Psoas muscle (tissue), 8 donors: Measurements from ENCODE around the gene C2orf15. TPM values are rescaled to one million over a fixed set of nuclear protein-coding genes. Genes with fewer than 3 reads are reported as not detected.
"Not testable (repeated sequence)": the region's sequence is repeated elsewhere in the genome, so short reads cannot be mapped to it uniquely, and the experiment has no call there.

Experiments
- ATAC-seq, 4 donors: fragments of 200-7000 bp; cut with Tn5 transposase; one replicate each; pipeline ENCODE4 v1.9.1; 2020; ENCODE audit warnings: moderate library complexity in 3 of 4, mild to moderate bottlenecking in 2 of 4
- DNase-seq, 2 donors: peaks; one replicate each; pipeline ENCODE4 v3.0.0-alpha.2; 2020
- H3K27ac ChIP-seq: fragments of 200-600 bp; one replicate; pipeline ENCODE4 v1.8.0; 2022
- H3K27me3 ChIP-seq, 3 donors: fragments of 200-600 bp in 1 of 3; one replicate each; pipeline versions ENCODE4 v1.6.1 to v1.8.0; 2013 to 2022; ENCODE audit warnings: low read length in 2 of 3, mild to moderate bottlenecking in 2 of 3, moderate library complexity in 1 of 3; ENCODE audit not compliant: insufficient read depth in 3 of 3
- H3K36me3 ChIP-seq, 2 donors: fragments of 200-600 bp in 1 of 2; one replicate each; pipeline versions ENCODE4 v1.6.1 to v1.8.0; 2013 to 2022; ENCODE audit warnings: low read depth in 1 of 2, mild to moderate bottlenecking in 1 of 2, moderate library complexity in 1 of 2; ENCODE audit not compliant: insufficient read depth in 1 of 2
- H3K4me1 ChIP-seq: fragments of 200-600 bp; one replicate; pipeline ENCODE4 v1.8.0; 2022
- H3K4me3 ChIP-seq: fragments of 200-600 bp; one replicate; pipeline ENCODE4 v1.8.0; 2022; ENCODE audit warnings: mild to moderate bottlenecking
- H3K9me3 ChIP-seq: fragments of 200-600 bp; one replicate; pipeline ENCODE4 v1.8.0; 2022
- WGBS, 3 donors: extraction: QIAGEN DNeasy Blood & Tissue Kit; methylation state at CpG; one replicate each; pipeline versions ENCODE4 v1.1.6 to v1.1.7; 2013; 5-methylcytosine and 5-hydroxymethylcytosine counted together
- intact Hi-C, 2 donors: fragments of 100-400 bp; cut with DNase I; formaldehyde crosslinking; loops; one replicate each; pipeline versions ENCODE4 v1.11.0 to v1.14.2; 2022
- polyA plus RNA-seq, 3 donors: library from polyadenylated mRNA; stranded (reverse); fragments of 200-250 nt; gene quantifications; one replicate each; pipeline ENCODE4 v1.2.3, GENCODE V29; 2013
- total RNA-seq, 4 donors: library from RNA; stranded (reverse); fragmentation: NEBNext Ultra II Directional in 2 of 4; extraction: Animal tissue kit (Norgen Biotek cat#: 25700) in 2 of 4; gene quantifications; one replicate each; pipeline versions ENCODE4 v1.2.1 to v1.2.4, GENCODE V29; 2021 to 2023
- TF ChIP-seq, protein P1 (sequence below): fragments of 200-600 bp; IDR thresholded peaks from one replicate; pipeline ENCODE4 v1.8.0; 2022; ENCODE audit warnings: antibody characterized with exemption
- donor health status: healthy with polysubstance abuse.
- donor health status: DM: no; HTN: no; CAD: no; lungs with moderate emphysema.
- donor health status: Bipolar disorder and iron deficiency.
- donor health status: healthy.
- donor health status: DM: yes; HTN: yes; CAD: no.
- donor health status: DM: no; HTN: no; CAD: no.
- donor health status: DM: no; HTN: no; CAD: no.
- donor health status: DM: yes; HTN: yes; CAD: no.

C2orf15 gene
- total and polyA plus RNA-seq, 7 donors: 0.05 to 0.16 TPM; not detected in 5

GRCh38 chr2:99106913-99107312 is 34.6 kb upstream of the C2orf15 start:
- TF ChIP-seq, protein P1, sequence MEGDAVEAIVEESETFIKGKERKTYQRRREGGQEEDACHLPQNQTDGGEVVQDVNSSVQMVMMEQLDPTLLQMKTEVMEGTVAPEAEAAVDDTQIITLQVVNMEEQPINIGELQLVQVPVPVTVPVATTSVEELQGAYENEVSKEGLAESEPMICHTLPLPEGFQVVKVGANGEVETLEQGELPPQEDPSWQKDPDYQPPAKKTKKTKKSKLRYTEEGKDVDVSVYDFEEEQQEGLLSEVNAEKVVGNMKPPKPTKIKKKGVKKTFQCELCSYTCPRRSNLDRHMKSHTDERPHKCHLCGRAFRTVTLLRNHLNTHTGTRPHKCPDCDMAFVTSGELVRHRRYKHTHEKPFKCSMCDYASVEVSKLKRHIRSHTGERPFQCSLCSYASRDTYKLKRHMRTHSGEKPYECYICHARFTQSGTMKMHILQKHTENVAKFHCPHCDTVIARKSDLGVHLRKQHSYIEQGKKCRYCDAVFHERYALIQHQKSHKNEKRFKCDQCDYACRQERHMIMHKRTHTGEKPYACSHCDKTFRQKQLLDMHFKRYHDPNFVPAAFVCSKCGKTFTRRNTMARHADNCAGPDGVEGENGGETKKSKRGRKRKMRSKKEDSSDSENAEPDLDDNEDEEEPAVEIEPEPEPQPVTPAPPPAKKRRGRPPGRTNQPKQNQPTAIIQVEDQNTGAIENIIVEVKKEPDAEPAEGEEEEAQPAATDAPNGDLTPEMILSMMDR: no peak
- 62 to 72% (median 64%) methylated on average over 2 of the region's 2 CpGs for WGBS, 3 donors
- Histone ChIP-seq H3K27me3 (no peaks in the 10 kb centered on the region), H3K4me3 (no peak overlapping the region), H3K9me3 (no peaks in the 10 kb centered on the region), H3K27ac (no peak overlapping the region), H3K36me3 (no peaks in the 10 kb centered on the region), H3K4me1 (no peaks in the 10 kb centered on the region)
- DNase-seq (no peak), ATAC-seq (no peak)
- intact Hi-C loops: no loop called here

GRCh38 chr2:99111236-99111635 is 30.3 kb upstream of the C2orf15 start:
- H3K4me1 ChIP-seq: no peaks in the 10 kb centered on the region
- no peaks in the 10 kb centered on the region for H3K27me3 ChIP-seq
- TF ChIP-seq, protein P1: no peak
- no peaks in the 10 kb centered on the region for H3K9me3 ChIP-seq
- DNase-seq (no peak), ATAC-seq (no peak)
- H3K4me3 ChIP-seq: no peak overlapping the region
- no peaks in the 10 kb centered on the region for H3K36me3 ChIP-seq
- WGBS, 3 donors: 73 to 89% (median 73%) methylated on average over 2 of the region's 2 CpGs
- H3K27ac ChIP-seq: no peak overlapping the region
- intact Hi-C loops: no loop called here

DNA sequence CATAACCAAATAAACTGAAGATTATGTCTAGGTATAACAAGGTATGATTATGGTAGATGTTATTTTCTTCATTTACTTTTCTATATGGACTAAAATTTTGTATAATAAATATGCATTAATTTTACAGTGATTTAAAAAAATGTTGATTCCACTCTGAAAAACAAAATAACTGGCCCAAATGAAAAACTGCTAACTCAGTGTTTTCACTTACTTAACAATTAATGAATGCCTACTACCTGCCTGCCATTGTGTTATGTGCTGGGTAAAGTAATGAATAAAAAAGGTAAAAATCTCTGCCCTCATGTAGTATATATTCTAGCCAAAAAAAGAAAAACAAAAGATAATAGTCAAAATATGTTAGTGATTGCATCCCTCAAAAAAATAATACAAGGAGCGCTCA is 29.6 kb upstream of the C2orf15 start:
- no peak overlapping the region for H3K4me3 ChIP-seq
- H3K27ac ChIP-seq: no peak overlapping the region
- intact Hi-C loops: no loop called here
- DNase-seq: no peak
- H3K36me3 ChIP-seq: no peaks in the 10 kb centered on the region
- H3K9me3 ChIP-seq: no peaks in the 10 kb centered on the region
- H3K4me1 ChIP-seq: no peaks in the 10 kb centered on the region
- TF ChIP-seq, protein P1: no peak
- WGBS, 3 donors: 91 to 97% (median 96%) methylated on average over 1 of the region's 1 CpG
- H3K27me3 ChIP-seq: no peaks in the 10 kb centered on the region
- no peak for ATAC-seq

GRCh38 chr2:99112617-99113016 is 28.9 kb upstream of the C2orf15 start:
- TF ChIP-seq, protein P1: no peak
- Histone ChIP-seq H3K9me3 (no peaks in the 10 kb centered on the region), H3K4me1 (no peaks in the 10 kb centered on the region), H3K27me3 (no peaks in the 10 kb centered on the region), H3K27ac (no peak overlapping the region), H3K4me3 (no peak overlapping the region), H3K36me3 (no peaks in the 10 kb centered on the region)
- 78 to 85% (median 83%) methylated on average over 4 of the region's 4 CpGs for WGBS, 3 donors
- ATAC-seq: no peak
- intact Hi-C loops: no loop called here
- DNase-seq: no peak

DNA sequence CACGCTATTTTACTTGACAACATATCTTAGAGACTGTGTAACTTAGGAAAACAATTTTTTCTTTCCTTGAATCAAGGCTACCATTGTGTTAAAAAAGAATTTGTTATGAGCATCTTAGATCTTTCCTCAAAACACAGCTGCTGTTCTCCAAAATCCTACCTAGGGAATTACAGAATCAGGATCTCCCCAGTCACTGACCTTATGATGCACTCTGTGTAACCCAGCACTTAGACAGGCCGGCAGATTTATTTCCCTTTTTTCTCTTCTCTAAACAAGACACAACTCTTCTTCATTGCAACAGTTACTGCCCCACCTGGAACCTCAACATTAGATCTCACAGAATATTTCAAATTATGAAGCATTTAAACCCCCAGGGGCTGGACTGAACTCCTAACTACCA is 13.5 kb upstream of the C2orf15 start:
- DNase-seq (no peak), ATAC-seq (no peak)
- peaks cover 16% of the 10 kb centered on the region for H3K9me3 ChIP-seq
- intact Hi-C loops: no loop called here
- peaks cover 0 to 11% of the 10 kb centered on the region in 2 donors for H3K36me3 ChIP-seq
- no peaks in the 10 kb centered on the region for H3K27me3 ChIP-seq
- no peak overlapping the region for H3K4me3 ChIP-seq
- H3K4me1 ChIP-seq: no peaks in the 10 kb centered on the region
- TF ChIP-seq, protein P1: no peak
- WGBS, 3 donors: 60 to 62% (median 61%) methylated on average over 2 of the region's 2 CpGs
- H3K27ac ChIP-seq: no peak overlapping the region

GRCh38 chr2:99135044-99135556 is 6.4 kb upstream of the C2orf15 start:
- H3K9me3 ChIP-seq, intact Hi-C loops, ATAC-seq, DNase-seq, H3K27ac ChIP-seq, H3K4me1 ChIP-seq, H3K36me3 ChIP-seq, H3K4me3 ChIP-seq, H3K27me3 ChIP-seq: not testable (repeated sequence)
- WGBS, 3 donors: 85 to 96% (median 94%) methylated on average over 2 of the region's 2 CpGs
